ENCODE results near the gene NGRN.
"Not testable (repeated sequence)": the region's sequence is repeated elsewhere in the genome, so short reads cannot be mapped to it uniquely, and the experiment has no call there.

NGRN gene

GRCh38 chr15:90234096-90234988, 31.1 kb upstream of the NGRN start, which contains the start of gene GDPGP1:
Gene GDPGP1 (plus strand): TSS chr15:90234209. CDS start chr15:90240909, 6,700 bp downstream.
- DNase-seq: no peak

- no peak for DNase-seq
Observed at GRCh38 chr15:90239371-90239770, 26.1 kb upstream of the NGRN start.

- no peak for DNase-seq
Observed at GRCh38 chr15:90240856-90241255, 24.6 kb upstream of the NGRN start.

GRCh38 chr15:90241343-90242192, 23.9 kb upstream of the NGRN start:
- DNase-seq: no peak

GRCh38 chr15:90243943-90244639, 21.4 kb upstream of the NGRN start:
- no peak for DNase-seq

- DNase-seq: no peak
Observed at GRCh38 chr15:90248789-90249202, 16.7 kb upstream of the NGRN start.

GRCh38 chr15:90249203-90249863, 16.1 kb upstream of the NGRN start, which contains the start of gene TTLL13:
Gene TTLL13 (plus strand): TSS chr15:90249556. CDS start chr15:90250631, 1,075 bp downstream.
- DNase-seq: peak; percentile 53

GRCh38 chr15:90257776-90258175, 7.7 kb upstream of the NGRN start:
- DNase-seq: no peak

GRCh38 chr15:90259524-90259923, 5.9 kb upstream of the NGRN start:
- no peak for DNase-seq

GRCh38 chr15:90260731-90261130, 4.7 kb upstream of the NGRN start:
- DNase-seq: not testable (repeated sequence)

GRCh38 chr15:90261811-90262210, 3.7 kb upstream of the NGRN start:
- no peak for DNase-seq

- DNase-seq: no peak
Observed at GRCh38 chr15:90262426-90262825, 3.0 kb upstream of the NGRN start.

- DNase-seq: no peak
Observed at GRCh38 chr15:90264671-90265070, 801 bp upstream of the NGRN start.

- no peak for DNase-seq
Observed at GRCh38 chr15:90266061-90266431, 574 bp downstream of the NGRN start.

- no peak for DNase-seq
Observed at GRCh38 chr15:90266485-90266884, 1.0 kb downstream of the NGRN start.

GRCh38 chr15:90268415-90268814, 2.9 kb downstream of the NGRN start:
- no peak for DNase-seq

- no peak for DNase-seq
Observed at GRCh38 chr15:90270502-90271150, 5.2 kb downstream of the NGRN start.

- DNase-seq: no peak
Observed at GRCh38 chr15:90271459-90272166, 6.1 kb downstream of the NGRN start.

GRCh38 chr15:90278467-90278866, 13.0 kb downstream of the NGRN start:
- not testable (repeated sequence) for DNase-seq

- not testable (repeated sequence) for DNase-seq
Observed at GRCh38 chr15:90280743-90281142, 15.3 kb downstream of the NGRN start.

GRCh38 chr15:90281637-90282036, 16.2 kb downstream of the NGRN start:
- DNase-seq: not testable (repeated sequence)

Data from cortex of kidney (tissue), 1 donor.